GM23338 (cell line): ENCODE results near the gene PUM1. TPM values are rescaled to one million over a fixed set of nuclear protein-coding genes. Genes with fewer than 3 reads are reported as not detected.
A peak's percentile ranks its signal among the peaks of the same experiment; 100 is the strongest.

Experiments used
- ATAC-seq: fragments of 200-7000 bp; cut with Tn5 transposase; 3 replicates; pipeline ENCODE4 v1.9.1; 2020
- DNase-seq: peaks from one replicate; pipeline ENCODE4 v3.0.0-alpha.2; 2015; ENCODE audit warnings: low spot score
- H2AFZ ChIP-seq: fragments of 200-600 bp; sonication (generic); 2 replicates; pipeline ENCODE4 v1.8.0; 2016; ENCODE audit warnings: antibody characterized with exemption, mild to moderate bottlenecking, moderate library complexity
- H3F3A ChIP-seq: fragments of 200-600 bp; sonication (generic); replicated peaks from 2 replicates; pipeline ENCODE4 v1.8.0; 2017; ENCODE audit warnings: antibody characterized with exemption, mixed run types, low read depth
- H3K27ac ChIP-seq: fragments of 200-600 bp; sonication (generic); 2 replicates; pipeline ENCODE4 v1.6.1; 2016; ENCODE audit warnings: low read depth
- H3K27me3 ChIP-seq: fragments of 200-600 bp; sonication (generic); 2 replicates; pipeline ENCODE4 v1.8.0; 2016; ENCODE audit warnings: mild to moderate bottlenecking, mixed run types, moderate library complexity; ENCODE audit not compliant: insufficient read depth
- H3K36me3 ChIP-seq: fragments of 200-600 bp; sonication (generic); 2 replicates; pipeline ENCODE4 v1.8.0; 2016; ENCODE audit warnings: mild to moderate bottlenecking; ENCODE audit not compliant: insufficient read depth
- H3K4me1 ChIP-seq: fragments of 200-600 bp; sonication (generic); 2 replicates; pipeline ENCODE4 v1.8.0; 2016; ENCODE audit warnings: mild to moderate bottlenecking, moderate library complexity; ENCODE audit not compliant: insufficient read depth
- H3K4me2 ChIP-seq: fragments of 200-600 bp; sonication (generic); 2 replicates; pipeline ENCODE4 v1.7.1; 2017; ENCODE audit warnings: mixed run types
- H3K4me3 ChIP-seq: fragments of 200-600 bp; sonication (generic); 2 replicates; pipeline ENCODE4 v1.6.1; 2016; ENCODE audit warnings: mixed run types
- H3K79me2 ChIP-seq: fragments of 200-600 bp; sonication (generic); replicated peaks from 2 replicates; pipeline ENCODE4 v1.8.0; 2017; ENCODE audit warnings: mild to moderate bottlenecking; ENCODE audit not compliant: insufficient read depth
- H3K9me2 ChIP-seq: fragments of 200-600 bp; sonication (generic); 2 replicates; pipeline ENCODE4 v1.8.0; 2017; ENCODE audit not compliant: insufficient read depth
- H4K20me1 ChIP-seq: fragments of 200-600 bp; sonication (generic); replicated peaks from 2 replicates; pipeline ENCODE4 v1.8.0; 2017; ENCODE audit warnings: mild to moderate bottlenecking; ENCODE audit not compliant: insufficient read depth
- H3K27ac Mint-ChIP-seq: 2 replicates; pipeline ENCODE4 v1.8.0; 2020; ENCODE audit warnings: inconsistent platforms, mild to moderate bottlenecking, moderate library complexity, mixed read lengths
- H3K27me3 Mint-ChIP-seq: 3 replicates; pipeline ENCODE4 v1.8.0; 2022; ENCODE audit warnings: low read depth, mild to moderate bottlenecking, moderate library complexity, mixed read lengths, inconsistent platforms; ENCODE audit not compliant: insufficient read depth, poor library complexity
- H3K36me3 Mint-ChIP-seq: 3 replicates; pipeline ENCODE4 v1.8.0; 2021; ENCODE audit warnings: low read depth, mild to moderate bottlenecking, inconsistent platforms, moderate library complexity, mixed read lengths
- H3K4me1 Mint-ChIP-seq: 3 replicates; pipeline ENCODE4 v1.8.0; 2020; ENCODE audit warnings: mild to moderate bottlenecking, inconsistent platforms, mixed read lengths
- H3K4me3 Mint-ChIP-seq: 3 replicates; pipeline ENCODE4 v1.8.0; 2021; ENCODE audit warnings: moderate library complexity, mild to moderate bottlenecking, inconsistent platforms, mixed read lengths
- H3K9me3 Mint-ChIP-seq: 3 replicates; pipeline ENCODE4 v1.8.0; 2020; ENCODE audit warnings: moderate library complexity, mild to moderate bottlenecking, inconsistent platforms, mixed read lengths
- CREB1 ChIP-seq: fragments of 250-450 bp; sonication (Bioruptor Pico); IDR thresholded peaks from 2 replicates; pipeline ENCODE4 v1.5.0; 2020; ENCODE audit warnings: low read depth, mild to moderate bottlenecking, moderate library complexity
- EZH2phosphoT487 ChIP-seq: fragments of 200-600 bp; sonication (generic); IDR thresholded peaks from one replicate; pipeline ENCODE4 v1.8.1; 2018; ENCODE audit warnings: antibody characterized with exemption; ENCODE audit not compliant: unreplicated experiment
- JUNB ChIP-seq: IDR thresholded peaks from one replicate; pipeline ENCODE4 v1.6.1; 2016; ENCODE audit warnings: antibody characterized with exemption; ENCODE audit not compliant: unreplicated experiment
- NANOG ChIP-seq: IDR thresholded peaks from 2 replicates; pipeline ENCODE4 v1.6.1; 2016; ENCODE audit warnings: antibody characterized with exemption, borderline replicate concordance
- POLR2AphosphoS5 ChIP-seq: IDR thresholded peaks from 2 replicates; pipeline ENCODE4 v1.6.1; 2016; ENCODE audit warnings: antibody characterized with exemption, low read depth
- ZNF331 ChIP-seq: fragments of 250-450 bp; sonication (Bioruptor Pico); IDR thresholded peaks from 2 replicates; pipeline ENCODE4 v1.5.0; 2020; ENCODE audit warnings: low read depth, mild to moderate bottlenecking, moderate library complexity
- ZNF462 ChIP-seq: fragments of 250-450 bp; sonication (Bioruptor Pico); IDR thresholded peaks from 2 replicates; pipeline ENCODE4 v1.5.0; 2020; ENCODE audit warnings: mild to moderate bottlenecking, moderate library complexity
- polyA plus RNA-seq: library from polyadenylated mRNA; unstranded; fragments of >200 nt; fragmentation: Nextera tagmentation; extraction: Ambion mirVana; gene quantifications from 2 replicates; pipeline ENCODE4 v1.2.1, GENCODE V29; 2016
- total RNA-seq: library from RNA; depleted of rRNA; stranded (reverse); fragments of >200 nt; shearing (Covaris generic); gene quantifications from 2 replicates; pipeline ENCODE4 v1.2.3, GENCODE V29; 2014
- TF ChIP-seq, protein P1 (sequence below): IDR thresholded peaks from one replicate; pipeline ENCODE4 v1.6.1; 2018; ENCODE audit warnings: antibody characterized with exemption; ENCODE audit not compliant: unreplicated experiment
- TF ChIP-seq, protein P2 (sequence below), 2 experiments: fragments of 200-600 bp in 1 of 2; sonication (generic) in 1 of 2; conservative IDR thresholded peaks; 2 replicates each; pipeline versions ENCODE4 v1.5.1 to v1.6.1; 2016 to 2017; ENCODE audit warnings: antibody characterized with exemption in 2 of 2, low read depth in 2 of 2, mild to moderate bottlenecking in 2 of 2, moderate library complexity in 1 of 2
- TF ChIP-seq, protein P3 (sequence below): IDR thresholded peaks from 2 replicates; pipeline ENCODE4 v1.6.1; 2016; ENCODE audit warnings: antibody characterized with exemption

PUM1 gene
- total and polyA plus RNA-seq, 2 experiments from 2014 or later = 44.4 to 117 TPM

DNA sequence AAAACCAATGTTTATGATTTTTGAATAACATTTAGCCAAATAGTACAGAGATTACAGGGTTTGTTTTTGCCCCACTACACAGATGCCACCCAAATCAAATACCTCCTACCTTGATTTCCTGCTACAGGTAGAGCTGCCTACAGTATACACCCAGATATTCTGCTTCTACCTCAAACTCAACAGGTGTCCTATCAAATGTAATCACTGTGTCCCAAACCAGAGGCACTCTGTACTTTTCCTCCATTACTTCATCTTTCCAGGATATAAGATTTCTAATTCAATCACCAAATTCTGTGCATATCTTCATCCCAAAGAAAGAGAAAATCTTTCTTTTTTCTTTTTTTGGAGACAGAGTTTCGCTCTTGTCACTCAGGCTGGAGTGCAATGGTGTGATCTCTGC, 9.6 kb downstream of the PUM1 start:
- H3K27ac Mint-ChIP-seq = no peak overlapping the region
- H2AFZ ChIP-seq = no peak overlapping the region
- H3K36me3 Mint-ChIP-seq = peaks cover 75% of the 10 kb centered on the region
- ATAC-seq (no peak), DNase-seq (no peak)
- H3K4me2 ChIP-seq = no peak overlapping the region
- no peaks in the 10 kb centered on the region for H3K9me2 ChIP-seq
- H4K20me1 ChIP-seq = peaks cover 95% of the 10 kb centered on the region
- peak overlapping the region; percentile 39 for H3K27ac ChIP-seq
- H3K4me3 Mint-ChIP-seq = no peak overlapping the region
- H3F3A ChIP-seq = 0 out of 2 replicates have a peak, but pooled peaks cover 12% of the 10 kb centered on the region
- H3K79me2 ChIP-seq = peaks cover 100% of the 10 kb centered on the region
- no peak overlapping the region for H3K4me3 ChIP-seq
- peaks cover 6% of the 10 kb centered on the region for H3K27me3 Mint-ChIP-seq
- no peaks in the 10 kb centered on the region for H3K9me3 Mint-ChIP-seq
- peaks cover 13% of the 10 kb centered on the region for H3K4me1 ChIP-seq
- peaks cover 33% of the 10 kb centered on the region for H3K36me3 ChIP-seq
- TF ChIP-seq ZNF462 (CRISPR knock-in tag) = no peak
- TF ChIP-seq, protein P1, sequence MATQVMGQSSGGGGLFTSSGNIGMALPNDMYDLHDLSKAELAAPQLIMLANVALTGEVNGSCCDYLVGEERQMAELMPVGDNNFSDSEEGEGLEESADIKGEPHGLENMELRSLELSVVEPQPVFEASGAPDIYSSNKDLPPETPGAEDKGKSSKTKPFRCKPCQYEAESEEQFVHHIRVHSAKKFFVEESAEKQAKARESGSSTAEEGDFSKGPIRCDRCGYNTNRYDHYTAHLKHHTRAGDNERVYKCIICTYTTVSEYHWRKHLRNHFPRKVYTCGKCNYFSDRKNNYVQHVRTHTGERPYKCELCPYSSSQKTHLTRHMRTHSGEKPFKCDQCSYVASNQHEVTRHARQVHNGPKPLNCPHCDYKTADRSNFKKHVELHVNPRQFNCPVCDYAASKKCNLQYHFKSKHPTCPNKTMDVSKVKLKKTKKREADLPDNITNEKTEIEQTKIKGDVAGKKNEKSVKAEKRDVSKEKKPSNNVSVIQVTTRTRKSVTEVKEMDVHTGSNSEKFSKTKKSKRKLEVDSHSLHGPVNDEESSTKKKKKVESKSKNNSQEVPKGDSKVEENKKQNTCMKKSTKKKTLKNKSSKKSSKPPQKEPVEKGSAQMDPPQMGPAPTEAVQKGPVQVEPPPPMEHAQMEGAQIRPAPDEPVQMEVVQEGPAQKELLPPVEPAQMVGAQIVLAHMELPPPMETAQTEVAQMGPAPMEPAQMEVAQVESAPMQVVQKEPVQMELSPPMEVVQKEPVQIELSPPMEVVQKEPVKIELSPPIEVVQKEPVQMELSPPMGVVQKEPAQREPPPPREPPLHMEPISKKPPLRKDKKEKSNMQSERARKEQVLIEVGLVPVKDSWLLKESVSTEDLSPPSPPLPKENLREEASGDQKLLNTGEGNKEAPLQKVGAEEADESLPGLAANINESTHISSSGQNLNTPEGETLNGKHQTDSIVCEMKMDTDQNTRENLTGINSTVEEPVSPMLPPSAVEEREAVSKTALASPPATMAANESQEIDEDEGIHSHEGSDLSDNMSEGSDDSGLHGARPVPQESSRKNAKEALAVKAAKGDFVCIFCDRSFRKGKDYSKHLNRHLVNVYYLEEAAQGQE = no peak
- TF ChIP-seq JUNB = no peak
- TF ChIP-seq ZNF331 = no peak
- TF ChIP-seq, protein P2, sequence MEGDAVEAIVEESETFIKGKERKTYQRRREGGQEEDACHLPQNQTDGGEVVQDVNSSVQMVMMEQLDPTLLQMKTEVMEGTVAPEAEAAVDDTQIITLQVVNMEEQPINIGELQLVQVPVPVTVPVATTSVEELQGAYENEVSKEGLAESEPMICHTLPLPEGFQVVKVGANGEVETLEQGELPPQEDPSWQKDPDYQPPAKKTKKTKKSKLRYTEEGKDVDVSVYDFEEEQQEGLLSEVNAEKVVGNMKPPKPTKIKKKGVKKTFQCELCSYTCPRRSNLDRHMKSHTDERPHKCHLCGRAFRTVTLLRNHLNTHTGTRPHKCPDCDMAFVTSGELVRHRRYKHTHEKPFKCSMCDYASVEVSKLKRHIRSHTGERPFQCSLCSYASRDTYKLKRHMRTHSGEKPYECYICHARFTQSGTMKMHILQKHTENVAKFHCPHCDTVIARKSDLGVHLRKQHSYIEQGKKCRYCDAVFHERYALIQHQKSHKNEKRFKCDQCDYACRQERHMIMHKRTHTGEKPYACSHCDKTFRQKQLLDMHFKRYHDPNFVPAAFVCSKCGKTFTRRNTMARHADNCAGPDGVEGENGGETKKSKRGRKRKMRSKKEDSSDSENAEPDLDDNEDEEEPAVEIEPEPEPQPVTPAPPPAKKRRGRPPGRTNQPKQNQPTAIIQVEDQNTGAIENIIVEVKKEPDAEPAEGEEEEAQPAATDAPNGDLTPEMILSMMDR (conservative IDR thresholded peaks at IDR 0.05; ENCODE audit: low read depth in 2 of 2) = no peak
- TF ChIP-seq POLR2AphosphoS5 = no peak
- TF ChIP-seq CREB1 (CRISPR knock-in tag) = no peak
- no peak for TF ChIP-seq EZH2phosphoT487
- TF ChIP-seq, protein P3, sequence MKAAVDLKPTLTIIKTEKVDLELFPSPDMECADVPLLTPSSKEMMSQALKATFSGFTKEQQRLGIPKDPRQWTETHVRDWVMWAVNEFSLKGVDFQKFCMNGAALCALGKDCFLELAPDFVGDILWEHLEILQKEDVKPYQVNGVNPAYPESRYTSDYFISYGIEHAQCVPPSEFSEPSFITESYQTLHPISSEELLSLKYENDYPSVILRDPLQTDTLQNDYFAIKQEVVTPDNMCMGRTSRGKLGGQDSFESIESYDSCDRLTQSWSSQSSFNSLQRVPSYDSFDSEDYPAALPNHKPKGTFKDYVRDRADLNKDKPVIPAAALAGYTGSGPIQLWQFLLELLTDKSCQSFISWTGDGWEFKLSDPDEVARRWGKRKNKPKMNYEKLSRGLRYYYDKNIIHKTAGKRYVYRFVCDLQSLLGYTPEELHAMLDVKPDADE = no peak
- no peak for TF ChIP-seq NANOG
- no peaks in the 10 kb centered on the region for H3K27me3 ChIP-seq
- peaks cover 17% of the 10 kb centered on the region; the same call in 2 of the 3 replicates for H3K4me1 Mint-ChIP-seq
